HG02623 (cell line): Measurements from ENCODE around the gene DMXL1.
"Not testable (repeated sequence)": the region's sequence is repeated elsewhere in the genome, so short reads cannot be mapped to it uniquely, and the experiment has no call there.

Source experiments
- ATAC-seq: cut with Tn5 transposase; IDR thresholded peaks from one replicate; pipeline ENCODE4 v1.9.1; 2021; ENCODE audit warnings: moderate library complexity; ENCODE audit not compliant: unreplicated experiment

Gene DMXL1

GRCh38 chr5:119123280-119123679 lies 52.4 kb downstream of the DMXL1 start:
- ATAC-seq = no peak

GRCh38 chr5:119129770-119130169 lies 58.9 kb downstream of the DMXL1 start:
- no peak for ATAC-seq

GRCh38 chr5:119131530-119132304 lies 60.8 kb downstream of the DMXL1 start:
- ATAC-seq = no peak

- not testable (repeated sequence) for ATAC-seq
Observed at GRCh38 chr5:119135743-119136142, 64.9 kb downstream of the DMXL1 start.

GRCh38 chr5:119136666-119137318 lies 65.9 kb downstream of the DMXL1 start:
- no peak for ATAC-seq

GRCh38 chr5:119153629-119154028 lies 82.7 kb downstream of the DMXL1 start:
- no peak for ATAC-seq

- no peak for ATAC-seq
Observed at GRCh38 chr5:119158144-119158543, 87.3 kb downstream of the DMXL1 start.

GRCh38 chr5:119161430-119161829 lies 90.5 kb downstream of the DMXL1 start:
- ATAC-seq = no peak

- ATAC-seq = no peak
Observed at GRCh38 chr5:119166026-119166425, 95.1 kb downstream of the DMXL1 start.

GRCh38 chr5:119168401-119168800 lies 97.5 kb downstream of the DMXL1 start:
- ATAC-seq = no peak

- ATAC-seq = no peak
Observed at GRCh38 chr5:119171686-119172085, 100.8 kb downstream of the DMXL1 start.

- no peak for ATAC-seq
Observed at GRCh38 chr5:119174578-119175163, 103.8 kb downstream of the DMXL1 start.

GRCh38 chr5:119176785-119177184 lies 105.9 kb downstream of the DMXL1 start:
- ATAC-seq = no peak

GRCh38 chr5:119177226-119177625 lies 106.3 kb downstream of the DMXL1 start:
- ATAC-seq = no peak

GRCh38 chr5:119178435-119178834 lies 107.5 kb downstream of the DMXL1 start:
- ATAC-seq = no peak

GRCh38 chr5:119179857-119180641 lies 109.2 kb downstream of the DMXL1 start:
- no peak for ATAC-seq

GRCh38 chr5:119185512-119185911 lies 114.6 kb downstream of the DMXL1 start:
- not testable (repeated sequence) for ATAC-seq

GRCh38 chr5:119187776-119188529 lies 117.1 kb downstream of the DMXL1 start:
- ATAC-seq = no peak

GRCh38 chr5:119190470-119191095 lies 119.7 kb downstream of the DMXL1 start:
- ATAC-seq = no peak

- ATAC-seq = no peak
Observed at GRCh38 chr5:119191944-119192343, 121.1 kb downstream of the DMXL1 start.
